Endothelial cell of umbilical vein (primary cell): ENCODE measurements around the gene KCTD11.

Experiments
- EZH2 ChIP-seq: IDR thresholded peaks from 2 replicates; pipeline ENCODE4 v1.6.1; 2012; ENCODE audit warnings: borderline replicate concordance, low read depth, mild to moderate bottlenecking, moderate library complexity, low read length, inconsistent platforms; ENCODE audit not compliant: severe bottlenecking
- JUN ChIP-seq: IDR thresholded peaks from 2 replicates; pipeline ENCODE4 v1.6.1; 2011; ENCODE audit warnings: borderline replicate concordance, low read depth; ENCODE audit not compliant: insufficient read length, insufficient read depth
- MYC ChIP-seq: IDR thresholded peaks from one replicate; pipeline ENCODE4 v1.6.1; 2011; ENCODE audit warnings: mild to moderate bottlenecking, low read depth, low read length
- POLR2A ChIP-seq: IDR thresholded peaks from 2 replicates; pipeline ENCODE4 v1.6.1; 2012; ENCODE audit warnings: low read depth, mild to moderate bottlenecking, control low read depth, low read length
- POLR2AphosphoS5 ChIP-seq: IDR thresholded peaks from 2 replicates; pipeline ENCODE4 v1.6.1; 2012; ENCODE audit warnings: low read depth, mild to moderate bottlenecking, control low read depth, low read length, moderate library complexity; ENCODE audit not compliant: insufficient read depth
- TF ChIP-seq, protein P1 (sequence below), 2 donors: IDR thresholded peaks; 1 replicate in 1 of 2; 2 replicates in 1 of 2; pipeline ENCODE4 v1.5.1; 2011; ENCODE audit warnings: low read length in 2 of 2, mild to moderate bottlenecking in 2 of 2, moderate library complexity in 2 of 2, control low read depth in 1 of 2, inconsistent platforms in 1 of 2, low read depth in 1 of 2; ENCODE audit not compliant: insufficient read depth in 1 of 2; ENCODE audit errors: extremely low read depth in 1 of 2
- TF ChIP-seq, protein P2 (sequence below): IDR thresholded peaks from 2 replicates; pipeline ENCODE4 v1.6.1; 2011; ENCODE audit not compliant: insufficient read depth, insufficient read length

DNA sequence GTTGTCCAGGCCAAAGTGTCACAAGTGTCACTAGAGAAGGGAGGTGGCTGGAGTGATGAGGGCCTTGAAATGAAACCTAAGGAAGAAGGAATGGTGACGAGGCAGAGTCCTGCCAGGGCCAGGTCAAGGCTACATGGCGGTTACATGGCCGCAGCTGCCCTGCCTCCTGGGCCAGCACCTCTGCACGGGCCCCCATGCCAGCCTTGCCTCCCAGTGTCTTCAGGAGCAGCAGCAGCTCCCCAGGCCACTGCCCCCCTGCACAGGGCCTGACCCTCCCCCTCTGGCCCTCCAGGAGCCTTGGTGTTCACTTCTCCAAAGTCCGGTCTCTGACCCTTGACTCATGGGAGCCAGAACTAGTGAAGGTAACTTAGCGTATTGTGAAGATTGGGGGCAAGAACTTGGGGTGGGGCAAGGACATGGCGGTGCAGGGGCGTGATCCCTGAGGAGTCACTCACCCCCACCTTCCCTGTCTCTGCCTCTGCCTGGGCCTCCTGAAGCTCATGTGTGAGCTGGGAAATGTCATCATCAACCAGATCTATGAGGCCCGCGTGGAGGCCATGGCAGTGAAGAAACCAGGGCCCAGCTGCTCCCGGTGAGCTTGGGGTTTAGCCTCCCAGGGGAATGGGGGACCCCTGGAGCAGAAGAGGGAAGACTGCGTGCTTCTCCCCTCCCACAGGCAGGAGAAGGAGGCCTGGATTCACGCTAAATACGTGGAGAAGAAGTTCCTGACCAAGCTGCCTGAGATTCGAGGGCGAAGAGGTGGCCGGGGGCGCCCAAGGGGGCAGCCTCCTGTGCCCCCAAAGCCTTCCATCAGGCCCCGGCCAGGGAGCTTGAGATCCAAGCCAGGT, 4.1 kb upstream of the KCTD11 start:
- no peak for TF ChIP-seq POLR2A
- no peak for TF ChIP-seq EZH2
- TF ChIP-seq, protein P1, sequence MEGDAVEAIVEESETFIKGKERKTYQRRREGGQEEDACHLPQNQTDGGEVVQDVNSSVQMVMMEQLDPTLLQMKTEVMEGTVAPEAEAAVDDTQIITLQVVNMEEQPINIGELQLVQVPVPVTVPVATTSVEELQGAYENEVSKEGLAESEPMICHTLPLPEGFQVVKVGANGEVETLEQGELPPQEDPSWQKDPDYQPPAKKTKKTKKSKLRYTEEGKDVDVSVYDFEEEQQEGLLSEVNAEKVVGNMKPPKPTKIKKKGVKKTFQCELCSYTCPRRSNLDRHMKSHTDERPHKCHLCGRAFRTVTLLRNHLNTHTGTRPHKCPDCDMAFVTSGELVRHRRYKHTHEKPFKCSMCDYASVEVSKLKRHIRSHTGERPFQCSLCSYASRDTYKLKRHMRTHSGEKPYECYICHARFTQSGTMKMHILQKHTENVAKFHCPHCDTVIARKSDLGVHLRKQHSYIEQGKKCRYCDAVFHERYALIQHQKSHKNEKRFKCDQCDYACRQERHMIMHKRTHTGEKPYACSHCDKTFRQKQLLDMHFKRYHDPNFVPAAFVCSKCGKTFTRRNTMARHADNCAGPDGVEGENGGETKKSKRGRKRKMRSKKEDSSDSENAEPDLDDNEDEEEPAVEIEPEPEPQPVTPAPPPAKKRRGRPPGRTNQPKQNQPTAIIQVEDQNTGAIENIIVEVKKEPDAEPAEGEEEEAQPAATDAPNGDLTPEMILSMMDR (IDR thresholded peaks at IDR 0.05; ENCODE audit: extremely low read depth in 1 of 2, insufficient read depth in 1 of 2, low read depth in 1 of 2, low read length in 2 of 2): no peak
- no peak for TF ChIP-seq POLR2AphosphoS5
- TF ChIP-seq JUN: no peak
- TF ChIP-seq, protein P2, sequence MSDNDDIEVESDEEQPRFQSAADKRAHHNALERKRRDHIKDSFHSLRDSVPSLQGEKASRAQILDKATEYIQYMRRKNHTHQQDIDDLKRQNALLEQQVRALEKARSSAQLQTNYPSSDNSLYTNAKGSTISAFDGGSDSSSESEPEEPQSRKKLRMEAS: no peak
- TF ChIP-seq MYC: no peak
